Stimulated activated CD8-positive, alpha-beta memory T cell treated with anti-CD3 and anti-CD28 coated beads, Interleukin-4, amount 100 ng/mL, for 1 hour (primary cell): Measurements from ENCODE around the gene SLC25A33.
"Not testable (repeated sequence)": the region's sequence is repeated elsewhere in the genome, so short reads cannot be mapped to it uniquely, and the experiment has no call there.

Experiments
- DNase-seq, 2 donors: peaks; one replicate each; pipeline ENCODE4 v3.0.0-alpha.2; 2020; ENCODE audit warnings: low read depth in 2 of 2, low spot score in 1 of 2

The SLC25A33 gene

GRCh38 chr1:9538669-9539164, 548 bp upstream of the SLC25A33 start:
- DNase-seq = no peak

- DNase-seq = peak; percentile 7 to 17
Observed at GRCh38 chr1:9539829-9540550, 725 bp downstream of the SLC25A33 start.

- DNase-seq = no peak
Observed at GRCh38 chr1:9542430-9542829, 3.2 kb downstream of the SLC25A33 start.

- DNase-seq = no peak
Observed at GRCh38 chr1:9544926-9545325, 5.7 kb downstream of the SLC25A33 start.

- no peak for DNase-seq
Observed at GRCh38 chr1:9549955-9550546, 10.8 kb downstream of the SLC25A33 start.

GRCh38 chr1:9551984-9552383, 12.7 kb downstream of the SLC25A33 start:
- DNase-seq = no peak

GRCh38 chr1:9553736-9554144, 14.5 kb downstream of the SLC25A33 start:
- no peak for DNase-seq

- no peak for DNase-seq
Observed at GRCh38 chr1:9555942-9556341, 16.7 kb downstream of the SLC25A33 start.

- DNase-seq = no peak
Observed at GRCh38 chr1:9557624-9558023, 18.4 kb downstream of the SLC25A33 start.

- no peak for DNase-seq
Observed at GRCh38 chr1:9558271-9558945, 19.1 kb downstream of the SLC25A33 start.

GRCh38 chr1:9558946-9559545, 19.8 kb downstream of the SLC25A33 start:
- no peak for DNase-seq

- no peak for DNase-seq
Observed at GRCh38 chr1:9559673-9560072, 20.4 kb downstream of the SLC25A33 start.

- DNase-seq = not testable (repeated sequence)
Observed at GRCh38 chr1:9560090-9560489, 20.8 kb downstream of the SLC25A33 start.

- no peak for DNase-seq
Observed at GRCh38 chr1:9561429-9561828, 22.2 kb downstream of the SLC25A33 start.

GRCh38 chr1:9569267-9569666, 30.0 kb downstream of the SLC25A33 start:
- no peak for DNase-seq

GRCh38 chr1:9570886-9571529, 31.7 kb downstream of the SLC25A33 start:
- DNase-seq = not testable (repeated sequence)

GRCh38 chr1:9573723-9574122, 34.5 kb downstream of the SLC25A33 start:
- no peak for DNase-seq

- DNase-seq = no peak
Observed at GRCh38 chr1:9575486-9575885, 36.2 kb downstream of the SLC25A33 start.

GRCh38 chr1:9576903-9577302, 37.6 kb downstream of the SLC25A33 start:
- no peak for DNase-seq

- no peak for DNase-seq
Observed at GRCh38 chr1:9577423-9577822, 38.2 kb downstream of the SLC25A33 start.

- no peak for DNase-seq
Observed at GRCh38 chr1:9580942-9581341, 41.7 kb downstream of the SLC25A33 start.
